Activated T-cell treated with anti-CD3 and anti-CD28 coated beads, Interleukin-2, amount 50 U/mL, for 24 hours (primary cell): ENCODE measurements around the gene ARL5C.

Experiments used
- DNase-seq: peaks from one replicate; pipeline ENCODE4 v3.0.0-alpha.2; 2020
- H3K27ac Mint-ChIP-seq: 2 replicates; pipeline ENCODE4 v1.8.0; 2020; ENCODE audit warnings: mild to moderate bottlenecking, mixed read lengths
- H3K27me3 Mint-ChIP-seq: 2 replicates; pipeline ENCODE4 v1.8.0; 2020; ENCODE audit warnings: mixed read lengths
- H3K36me3 Mint-ChIP-seq: 2 replicates; pipeline ENCODE4 v1.8.0; 2020; ENCODE audit warnings: low read depth, mixed read lengths
- H3K4me1 Mint-ChIP-seq: 2 replicates; pipeline ENCODE4 v1.8.0; 2020; ENCODE audit warnings: low read depth, mixed read lengths
- H3K4me3 Mint-ChIP-seq: 2 replicates; pipeline ENCODE4 v1.8.0; 2020; ENCODE audit warnings: mild to moderate bottlenecking, moderate library complexity, mixed read lengths
- H3K9me3 Mint-ChIP-seq: 2 replicates; pipeline ENCODE4 v1.8.0; 2020; ENCODE audit warnings: mixed read lengths

Gene ARL5C

DNA sequence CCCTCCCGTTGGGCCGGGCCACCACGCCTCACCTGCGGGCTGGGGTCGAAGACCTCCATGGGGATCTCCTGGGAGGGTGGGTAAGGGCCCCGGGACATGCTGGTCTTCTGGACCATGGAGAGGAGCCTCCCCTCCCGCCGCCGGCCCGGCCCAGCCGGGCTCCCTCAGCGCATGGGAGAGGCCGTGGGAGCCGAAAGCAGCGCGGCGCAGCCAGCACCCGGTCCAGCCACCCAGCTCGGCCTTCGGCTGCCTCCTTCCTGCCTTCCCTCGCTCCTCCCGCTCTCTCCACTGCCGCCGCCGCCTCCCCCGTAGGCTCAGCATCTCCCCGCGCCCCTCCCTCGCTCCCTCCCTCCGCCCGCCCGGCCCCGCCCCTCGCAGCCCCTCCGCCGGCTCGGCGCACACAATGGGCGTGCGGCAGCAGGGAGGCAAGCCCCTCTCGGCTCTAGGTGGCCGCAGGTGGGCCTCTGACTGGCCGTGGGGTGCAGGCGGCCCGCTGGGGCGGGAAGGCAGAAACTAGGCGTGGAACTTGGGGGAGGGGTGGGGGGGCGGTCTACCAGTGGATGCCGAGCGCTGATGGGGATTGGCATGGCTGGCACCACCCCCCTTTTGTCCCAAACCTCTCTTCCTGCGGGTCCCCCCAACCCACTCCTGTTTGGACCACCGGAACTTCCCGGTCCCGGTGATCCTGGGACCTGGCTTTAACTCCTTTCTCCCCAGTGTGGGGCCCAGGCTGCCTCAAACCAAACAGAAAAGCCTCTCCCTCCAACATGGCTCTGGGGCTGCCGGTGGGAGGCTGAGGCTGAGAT lies 31.6 kb upstream of the ARL5C start, which contains the start of gene CACNB1:
Gene CACNB1 (minus strand): TSS at position 290 of the 806 bp plus-strand sequence. CDS start 174 bp downstream, at position 116.
- Mint-ChIP-seq H3K4me3 (peak within 1 kb of the TSS; percentile 99), H3K36me3 (peaks cover 43% of the 10 kb centered on the region), H3K27ac (peak within 1 kb of the TSS; percentile 80), H3K9me3 (no peaks in the 10 kb centered on the region), H3K4me1 (peaks cover 49% of the 10 kb centered on the region), H3K27me3 (no peaks in the 10 kb centered on the region)
- peak; percentile 83 for DNase-seq

DNA sequence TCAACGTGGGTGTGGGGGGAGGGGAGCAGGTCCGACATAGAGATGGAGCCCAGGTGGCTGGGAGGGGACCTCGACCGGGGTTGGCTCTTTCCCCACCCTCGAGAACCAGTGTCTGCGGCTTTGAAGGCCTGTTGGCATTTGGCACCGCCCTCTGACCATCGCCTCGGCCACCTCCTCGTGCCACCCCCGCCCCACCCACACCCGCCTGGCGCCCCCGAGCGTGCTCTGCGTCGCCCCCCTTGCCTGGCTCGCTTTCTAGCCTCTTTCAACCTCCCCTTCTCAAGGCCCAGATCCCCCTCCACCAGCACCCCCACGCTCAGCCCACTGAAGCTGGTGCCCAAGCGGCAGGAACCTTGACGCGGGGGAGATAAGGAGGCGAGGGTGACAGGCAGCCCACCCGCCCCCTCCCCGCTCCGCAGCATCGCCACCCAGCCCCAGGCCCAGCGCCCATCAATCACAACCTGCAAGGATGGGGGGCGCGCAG lies 30.9 kb upstream of the ARL5C start:
- Mint-ChIP-seq H3K4me1 (peaks cover 42% of the 10 kb centered on the region), H3K4me3 (peak overlapping the region; percentile 99), H3K27ac (peak overlapping the region; percentile 66), H3K9me3 (no peaks in the 10 kb centered on the region), H3K36me3 (peaks cover 43% of the 10 kb centered on the region), H3K27me3 (no peaks in the 10 kb centered on the region)
- no peak for DNase-seq

DNA sequence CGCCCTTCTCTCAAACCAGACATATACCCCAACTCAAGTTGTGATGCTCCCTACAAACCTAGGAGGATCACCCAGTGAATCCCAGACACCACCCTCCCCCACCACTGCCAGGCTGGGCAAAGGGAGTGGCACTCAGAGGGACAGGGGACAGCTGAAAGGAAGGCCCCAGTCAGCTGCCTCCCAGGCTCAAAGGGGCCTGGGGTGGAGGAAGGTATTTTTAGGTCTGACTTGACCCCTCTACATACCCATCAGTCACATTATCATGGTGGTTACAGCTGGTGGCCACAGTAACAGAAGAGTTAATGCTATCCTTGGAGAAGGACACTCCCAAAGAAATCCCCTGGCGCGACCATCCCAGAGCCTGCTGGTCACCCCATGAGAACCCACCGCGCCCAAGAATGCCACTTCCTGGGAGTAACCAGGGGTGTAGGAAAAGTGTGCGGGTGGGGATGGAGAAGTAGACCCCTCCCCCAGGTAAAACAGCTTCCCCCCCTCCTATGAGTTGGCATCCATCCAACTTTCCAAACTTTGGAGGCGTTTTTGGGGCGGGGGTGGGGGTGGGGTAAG lies 30.4 kb upstream of the ARL5C start:
- Mint-ChIP-seq H3K27ac (peak overlapping the region; percentile 67), H3K9me3 (no peaks in the 10 kb centered on the region), H3K27me3 (no peaks in the 10 kb centered on the region), H3K4me1 (peaks cover 39% of the 10 kb centered on the region), H3K4me3 (peak overlapping the region; percentile 99), H3K36me3 (peaks cover 43% of the 10 kb centered on the region)
- no peak for DNase-seq

DNA sequence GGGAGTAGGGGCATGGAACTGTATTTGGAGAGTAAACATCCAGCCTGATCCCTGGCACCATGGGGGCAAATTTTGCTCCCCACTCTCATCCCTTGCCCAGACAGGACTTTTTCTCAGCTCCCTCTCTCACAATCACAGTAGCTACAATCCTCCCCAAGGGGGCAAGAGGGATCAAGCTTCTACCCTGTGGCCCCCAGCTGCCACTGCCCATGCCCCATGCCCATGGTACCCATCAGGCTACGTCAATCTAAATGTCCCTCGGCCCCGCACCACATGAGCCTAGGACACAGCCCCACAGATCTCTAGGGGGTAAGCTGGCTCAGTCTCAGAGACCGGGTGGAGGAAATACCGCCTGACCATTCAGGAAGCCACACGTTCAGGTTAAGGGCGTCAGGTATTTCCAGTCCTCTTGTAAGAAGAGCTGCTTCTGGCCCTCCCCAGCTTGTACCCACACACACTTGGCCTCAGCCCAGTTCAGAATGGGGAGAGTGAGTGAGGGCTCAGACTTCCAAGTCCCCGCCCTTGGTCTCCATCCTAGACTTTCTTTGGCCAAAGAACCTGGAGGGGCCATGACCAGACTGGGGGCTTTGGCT lies 29.7 kb upstream of the ARL5C start:
- Mint-ChIP-seq H3K4me1 (peaks cover 37% of the 10 kb centered on the region), H3K4me3 (peak overlapping the region; percentile 99), H3K27ac (peak overlapping the region; percentile 69), H3K9me3 (no peaks in the 10 kb centered on the region), H3K36me3 (peaks cover 38% of the 10 kb centered on the region), H3K27me3 (no peaks in the 10 kb centered on the region)
- DNase-seq, result no peak

DNA sequence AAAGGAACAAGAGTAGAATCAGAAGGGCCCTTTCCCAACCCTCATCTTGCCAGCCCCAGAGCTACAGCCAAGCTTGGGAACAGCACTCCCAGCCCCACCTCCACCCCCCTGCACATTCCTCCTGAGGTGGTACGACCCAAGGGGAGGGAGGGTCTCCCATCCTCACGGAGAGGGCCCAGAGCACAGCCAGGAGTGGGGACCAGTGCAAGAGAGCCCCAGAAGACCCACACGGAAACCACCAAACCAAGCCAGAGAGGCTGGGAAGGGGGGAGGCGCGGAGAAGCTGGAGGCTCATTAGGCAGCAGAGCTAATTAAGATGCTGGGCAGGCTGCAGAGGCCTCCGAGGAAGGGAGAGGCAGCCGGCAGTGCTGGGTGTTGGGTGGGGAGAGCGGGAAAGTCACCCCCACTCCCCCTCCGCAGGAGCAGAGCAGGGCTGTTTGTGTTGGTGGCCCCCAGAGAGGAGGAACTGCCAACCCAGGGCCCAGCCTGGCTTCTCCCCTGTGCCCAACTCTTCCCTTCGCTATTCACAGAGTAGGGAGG lies 29.1 kb upstream of the ARL5C start:
- DNase-seq, result no peak
- H3K27me3 Mint-ChIP-seq, result no peaks in the 10 kb centered on the region
- no peak overlapping the region for H3K27ac Mint-ChIP-seq
- H3K36me3 Mint-ChIP-seq, result peaks cover 33% of the 10 kb centered on the region
- peaks cover 37% of the 10 kb centered on the region for H3K4me1 Mint-ChIP-seq
- no peaks in the 10 kb centered on the region for H3K9me3 Mint-ChIP-seq
- no peak overlapping the region for H3K4me3 Mint-ChIP-seq

DNA sequence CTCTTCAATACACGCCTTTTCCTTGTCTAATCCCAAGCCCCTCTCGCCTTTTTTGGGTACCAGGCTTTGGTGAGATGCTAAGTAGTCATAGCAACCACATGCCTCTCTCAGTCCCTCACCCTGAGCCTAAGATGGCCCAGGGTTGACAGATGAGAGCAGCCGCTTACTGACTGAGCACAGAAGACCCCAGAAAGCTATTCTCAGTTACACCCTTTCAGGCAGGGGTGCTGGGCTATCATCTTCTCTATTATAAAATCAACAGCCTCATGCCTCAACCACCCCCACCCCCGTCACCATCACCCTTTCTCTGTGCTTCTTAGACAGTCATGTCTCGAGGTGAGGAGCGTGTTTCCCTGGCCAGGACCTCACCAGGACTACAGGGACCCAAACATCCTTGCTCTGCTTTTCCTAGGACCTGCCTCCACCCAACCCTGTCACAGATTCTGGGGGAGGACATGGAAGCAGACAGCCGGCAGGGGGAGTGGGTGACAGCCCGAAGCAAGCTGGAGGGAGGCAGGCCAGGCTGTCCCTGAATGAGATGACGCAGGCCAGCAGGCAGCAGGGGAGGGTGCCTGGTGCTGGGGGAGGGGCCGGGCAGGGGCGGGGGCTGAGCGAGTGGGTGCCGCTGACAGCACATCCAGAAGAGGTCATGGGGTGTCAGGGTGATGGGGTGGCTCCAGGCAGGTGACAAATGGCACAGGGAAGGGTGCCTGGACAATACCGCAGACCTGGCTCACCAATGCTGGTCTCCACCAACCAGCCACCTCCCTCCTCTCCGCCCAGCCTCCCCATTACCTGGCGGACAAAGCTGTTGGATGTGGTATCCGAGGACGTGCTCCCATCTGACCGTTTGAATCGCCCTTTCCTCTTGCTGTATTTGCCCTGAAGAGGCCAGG lies 28.4 kb upstream of the ARL5C start:
- H3K27ac Mint-ChIP-seq, result peak overlapping the region; percentile 3
- no peak overlapping the region for H3K4me3 Mint-ChIP-seq
- no peaks in the 10 kb centered on the region for H3K27me3 Mint-ChIP-seq
- peaks cover 29% of the 10 kb centered on the region for H3K36me3 Mint-ChIP-seq
- peaks cover 32% of the 10 kb centered on the region for H3K4me1 Mint-ChIP-seq
- no peak for DNase-seq
- no peaks in the 10 kb centered on the region for H3K9me3 Mint-ChIP-seq

DNA sequence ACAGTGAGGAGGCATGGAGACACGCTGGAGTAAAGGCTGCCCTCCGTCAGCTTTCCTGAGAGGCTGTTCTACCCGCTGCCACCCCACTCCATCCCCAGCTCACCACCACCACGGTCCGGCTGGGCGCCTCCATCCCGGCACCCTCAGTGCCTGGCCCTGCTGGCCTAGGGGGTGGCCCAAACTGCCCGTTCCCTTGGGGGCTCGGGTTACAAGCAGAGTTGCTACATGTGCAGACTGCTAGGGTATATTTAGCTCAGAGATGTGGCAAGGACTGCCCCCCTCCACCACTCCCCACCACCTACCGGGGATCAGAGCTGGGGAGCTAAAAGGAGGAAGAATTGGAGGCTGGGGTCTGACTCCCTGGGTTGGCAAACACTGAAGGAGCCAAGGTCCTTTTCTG lies 27.4 kb upstream of the ARL5C start:
- Mint-ChIP-seq H3K9me3 (no peaks in the 10 kb centered on the region), H3K27me3 (no peaks in the 10 kb centered on the region), H3K4me3 (no peak overlapping the region), H3K36me3 (peaks cover 34% of the 10 kb centered on the region), H3K4me1 (peaks cover 23% of the 10 kb centered on the region), H3K27ac (no peak overlapping the region)
- DNase-seq, result no peak

DNA sequence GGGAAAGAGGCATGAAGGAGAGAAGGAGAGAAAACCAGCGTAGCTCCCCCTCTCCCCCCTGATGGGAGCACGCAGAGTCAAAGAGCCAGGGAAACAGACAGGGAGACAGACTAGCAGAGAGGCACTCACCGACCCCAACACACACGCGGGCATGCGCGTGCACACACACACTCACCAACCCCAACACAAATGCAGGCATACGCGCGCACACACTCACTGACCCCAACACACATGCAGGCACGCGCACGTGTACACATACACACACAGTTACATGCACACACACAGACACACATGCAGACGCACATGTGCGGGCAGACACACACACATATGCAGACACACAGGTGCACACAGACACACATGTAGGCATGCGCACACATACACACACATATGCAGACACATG lies 26.9 kb upstream of the ARL5C start:
- Mint-ChIP-seq H3K4me3 (no peak overlapping the region), H3K36me3 (peaks cover 37% of the 10 kb centered on the region), H3K27ac (no peak overlapping the region), H3K4me1 (peaks cover 19% of the 10 kb centered on the region), H3K27me3 (no peaks in the 10 kb centered on the region), H3K9me3 (no peaks in the 10 kb centered on the region)
- DNase-seq, result no peak

DNA sequence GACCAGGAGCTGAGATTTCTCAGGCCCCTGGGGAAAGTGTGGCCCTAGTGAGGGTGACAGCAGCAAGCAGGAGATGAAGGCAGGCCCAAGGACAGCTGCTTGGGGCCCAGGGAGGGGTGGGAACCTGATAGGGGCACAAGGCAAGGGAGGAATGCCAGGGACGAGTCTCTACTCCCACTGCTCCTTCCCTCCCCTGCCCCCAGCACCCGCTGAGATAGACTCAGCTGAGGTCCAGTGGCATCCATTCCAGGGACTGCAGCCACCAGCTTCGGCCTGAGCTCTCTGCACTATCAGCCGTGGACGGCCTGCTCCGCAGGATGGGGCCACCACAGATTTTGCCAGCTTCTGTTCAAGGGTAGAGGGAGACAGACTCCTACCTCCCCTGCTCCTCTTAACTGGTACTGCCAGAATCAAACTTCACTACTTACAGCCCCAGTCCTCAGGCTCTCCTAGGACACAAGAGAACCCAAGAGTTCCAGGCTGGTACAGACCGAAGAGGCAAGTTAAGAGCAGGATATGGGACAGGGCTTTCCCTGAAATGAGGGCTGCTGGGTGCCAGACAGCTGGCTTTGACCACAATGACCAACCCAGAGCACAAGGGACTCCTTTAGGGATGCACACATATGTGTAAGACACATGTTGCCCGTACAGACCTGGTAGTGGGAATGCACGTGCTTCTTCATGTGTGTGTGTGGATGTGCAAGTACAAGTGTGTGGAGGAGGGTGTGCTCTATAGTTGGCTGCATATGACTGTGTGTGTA lies 26.0 kb upstream of the ARL5C start:
- no peaks in the 10 kb centered on the region for H3K27me3 Mint-ChIP-seq
- H3K4me3 Mint-ChIP-seq, result no peak overlapping the region
- no peaks in the 10 kb centered on the region for H3K9me3 Mint-ChIP-seq
- H3K36me3 Mint-ChIP-seq, result peaks cover 47% of the 10 kb centered on the region
- no peak overlapping the region for H3K27ac Mint-ChIP-seq
- H3K4me1 Mint-ChIP-seq, result peaks cover 18% of the 10 kb centered on the region
- no peak for DNase-seq

DNA sequence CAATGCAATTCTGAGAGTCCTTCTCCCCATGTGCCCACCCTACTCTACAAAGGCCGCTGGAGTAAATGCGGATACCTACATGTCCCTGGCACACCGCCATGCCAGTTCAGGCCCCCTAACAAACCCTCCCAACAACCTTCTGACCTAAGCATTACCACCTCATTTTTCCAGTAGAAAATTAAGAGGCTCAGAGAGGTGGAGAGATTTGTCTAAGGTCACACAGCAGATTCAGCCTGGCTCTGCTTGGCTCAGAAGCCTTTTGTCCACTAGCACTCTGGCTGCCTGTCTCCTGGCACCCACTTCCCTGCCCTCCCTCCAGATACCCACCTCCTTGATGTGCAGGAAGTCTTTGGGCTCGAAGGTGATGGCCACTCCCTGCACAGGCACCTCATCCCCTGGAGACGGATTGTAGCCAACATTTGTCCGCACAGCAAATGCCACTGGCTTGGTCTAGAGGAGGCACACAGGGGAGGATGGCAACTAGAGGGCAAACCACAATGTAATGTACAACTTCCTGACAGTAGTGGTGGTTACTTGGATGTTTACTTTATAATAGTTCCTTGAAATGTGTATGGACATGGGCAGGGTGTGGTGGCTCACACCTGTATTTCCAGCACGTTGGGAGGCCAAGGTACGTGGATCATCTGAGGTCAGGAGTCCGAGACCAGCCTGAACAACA lies 21.3 kb upstream of the ARL5C start:
- DNase-seq, result no peak
- Mint-ChIP-seq H3K36me3 (peaks cover 68% of the 10 kb centered on the region), H3K27me3 (no peaks in the 10 kb centered on the region), H3K4me3 (no peak overlapping the region), H3K27ac (no peak overlapping the region), H3K4me1 (no peaks in the 10 kb centered on the region), H3K9me3 (no peaks in the 10 kb centered on the region)

DNA sequence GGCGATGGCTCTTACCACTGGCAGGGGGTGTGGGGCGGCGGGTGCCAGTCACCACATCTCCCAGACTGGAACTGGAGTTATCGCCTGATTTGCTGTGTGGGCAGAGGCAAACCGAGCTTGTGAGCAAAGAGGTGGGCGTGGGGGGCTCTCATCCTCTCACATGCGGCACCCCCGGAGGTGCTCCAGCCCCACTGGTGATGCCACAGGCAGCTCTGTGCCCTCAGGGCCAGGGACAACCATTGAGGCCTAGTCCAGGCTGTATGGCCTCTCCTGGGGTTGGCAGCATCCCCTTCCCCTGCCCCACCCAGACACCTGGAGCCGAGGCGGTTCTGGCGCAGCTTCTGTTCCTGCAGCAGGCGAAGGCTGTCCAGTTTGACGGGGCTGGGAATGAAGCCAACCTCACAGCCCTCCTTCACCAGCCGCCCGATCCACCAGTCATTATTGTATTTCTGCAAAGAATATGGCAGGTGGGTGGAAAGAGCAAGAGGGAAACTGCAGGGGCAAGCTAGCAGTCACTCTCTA lies 20.6 kb upstream of the ARL5C start:
- Mint-ChIP-seq H3K36me3 (peaks cover 67% of the 10 kb centered on the region), H3K4me3 (no peak overlapping the region), H3K9me3 (no peaks in the 10 kb centered on the region), H3K4me1 (no peaks in the 10 kb centered on the region), H3K27ac (no peak overlapping the region), H3K27me3 (no peaks in the 10 kb centered on the region)
- DNase-seq, result no peak

DNA sequence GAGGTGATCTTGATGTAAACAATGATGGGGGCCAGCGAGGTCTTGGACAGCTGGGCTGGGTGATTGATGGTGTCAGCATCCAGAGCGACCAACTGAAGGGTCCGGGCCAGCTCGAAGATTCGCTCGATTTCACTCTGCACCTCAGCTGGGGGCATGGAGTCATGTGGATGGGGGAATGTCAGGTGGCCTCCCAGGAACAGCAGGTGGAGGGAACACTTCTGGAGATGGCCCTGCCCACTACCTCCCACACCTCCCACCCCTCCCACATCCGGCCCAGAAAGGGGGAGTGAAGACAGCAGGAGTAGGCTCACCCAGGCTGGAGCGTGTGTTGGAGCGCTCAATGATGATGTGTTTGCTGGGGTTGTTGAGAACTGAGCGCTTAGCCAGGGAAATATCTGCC lies 17.8 kb upstream of the ARL5C start:
- Mint-ChIP-seq H3K36me3 (peaks cover 70% of the 10 kb centered on the region), H3K9me3 (no peaks in the 10 kb centered on the region), H3K4me3 (no peak overlapping the region), H3K27me3 (no peaks in the 10 kb centered on the region), H3K27ac (no peak overlapping the region), H3K4me1 (no peaks in the 10 kb centered on the region)
- no peak for DNase-seq

DNA sequence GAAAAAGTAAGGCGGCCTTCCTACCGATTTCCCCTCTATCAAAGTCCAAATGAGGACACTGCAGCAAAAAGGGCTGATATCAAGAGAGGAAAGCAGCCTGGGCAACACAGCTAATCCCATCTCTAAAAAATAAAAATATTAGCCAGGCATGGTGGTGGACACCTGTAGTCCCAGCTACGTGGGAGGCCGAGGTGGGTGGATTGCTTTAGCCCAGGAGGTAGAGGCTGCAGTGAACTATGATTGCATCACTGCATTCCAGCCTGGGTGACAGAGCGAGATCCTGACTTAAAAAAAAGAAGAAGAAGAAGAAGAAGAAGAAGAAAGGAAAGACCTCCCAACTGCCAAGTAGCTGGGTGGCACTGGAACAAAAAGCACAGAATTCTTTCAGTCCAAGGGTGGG lies 17.1 kb upstream of the ARL5C start:
- H3K36me3 Mint-ChIP-seq, result peaks cover 69% of the 10 kb centered on the region
- H3K9me3 Mint-ChIP-seq, result no peaks in the 10 kb centered on the region
- H3K4me3 Mint-ChIP-seq, result no peak overlapping the region
- H3K27me3 Mint-ChIP-seq, result no peaks in the 10 kb centered on the region
- H3K27ac Mint-ChIP-seq, result no peak overlapping the region
- DNase-seq, result no peak
- H3K4me1 Mint-ChIP-seq, result no peaks in the 10 kb centered on the region
